Activated CD8-positive, alpha-beta memory T cell treated with anti-CD3 and anti-CD28 coated beads, Interleukin-2, amount 50 U/mL, for 24 hours (primary cell): ENCODE results near the gene AGAP1.

Experiments used
- DNase-seq: peaks from one replicate; pipeline ENCODE4 v3.0.0-alpha.2; 2020; ENCODE audit errors: extremely low read depth

The AGAP1 gene

GRCh38 chr2:235765181-235765820, 271.5 kb downstream of the AGAP1 start:
- DNase-seq, result no peak

- DNase-seq, result peak; percentile 13
Observed at GRCh38 chr2:235766278-235766677, 272.4 kb downstream of the AGAP1 start.

- no peak for DNase-seq
Observed at GRCh38 chr2:235768606-235769005, 274.8 kb downstream of the AGAP1 start.

- DNase-seq, result no peak
Observed at GRCh38 chr2:235769046-235769445, 275.2 kb downstream of the AGAP1 start.

DNA sequence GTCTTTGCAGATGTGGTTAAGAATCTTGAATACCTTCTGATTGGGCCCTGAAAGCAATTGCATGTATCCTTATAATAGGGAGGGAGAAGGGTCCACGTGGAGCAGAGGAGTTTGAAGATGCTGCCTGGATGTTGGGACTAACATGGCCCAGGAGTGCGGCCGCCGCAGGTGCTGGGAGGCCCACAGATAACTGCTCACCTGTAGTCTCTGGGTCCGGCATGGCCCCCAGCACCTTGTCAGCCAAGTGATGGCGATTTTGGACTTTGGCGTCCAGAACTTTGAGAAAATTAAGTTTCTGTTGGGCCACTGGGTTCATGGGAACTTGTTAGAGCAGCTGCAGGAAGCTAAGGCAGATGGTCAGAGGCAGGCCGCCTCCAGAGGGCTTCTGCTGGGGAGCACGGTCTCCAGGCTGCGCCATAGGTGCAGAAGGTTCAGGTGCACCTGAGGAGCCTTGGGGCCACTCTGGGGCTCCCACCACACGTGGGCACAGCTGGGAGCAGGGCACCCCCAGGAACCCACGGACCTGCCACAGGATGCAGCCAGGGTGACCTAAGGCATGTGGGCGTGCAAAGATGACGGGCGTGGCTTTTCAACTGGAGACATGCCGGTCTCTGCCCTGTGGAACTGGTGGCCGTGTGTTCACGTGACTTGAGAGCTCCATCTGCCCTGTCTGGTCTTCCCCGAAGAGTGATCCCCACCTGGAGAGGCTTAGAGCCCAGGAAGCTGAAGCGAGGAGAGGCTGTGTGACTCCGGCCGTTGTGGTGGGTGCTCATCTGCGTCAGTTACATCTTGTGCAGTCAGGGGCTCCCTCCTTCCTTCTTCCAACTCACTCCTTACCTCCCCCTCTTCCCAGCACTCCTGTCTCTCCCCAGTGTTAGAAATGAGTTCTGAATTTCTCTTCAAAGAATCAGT, 277.3 kb downstream of the AGAP1 start:
- no peak for DNase-seq

GRCh38 chr2:235773188-235773928, 279.5 kb downstream of the AGAP1 start:
- no peak for DNase-seq

GRCh38 chr2:235774153-235774870, 280.5 kb downstream of the AGAP1 start:
- DNase-seq, result no peak

DNA sequence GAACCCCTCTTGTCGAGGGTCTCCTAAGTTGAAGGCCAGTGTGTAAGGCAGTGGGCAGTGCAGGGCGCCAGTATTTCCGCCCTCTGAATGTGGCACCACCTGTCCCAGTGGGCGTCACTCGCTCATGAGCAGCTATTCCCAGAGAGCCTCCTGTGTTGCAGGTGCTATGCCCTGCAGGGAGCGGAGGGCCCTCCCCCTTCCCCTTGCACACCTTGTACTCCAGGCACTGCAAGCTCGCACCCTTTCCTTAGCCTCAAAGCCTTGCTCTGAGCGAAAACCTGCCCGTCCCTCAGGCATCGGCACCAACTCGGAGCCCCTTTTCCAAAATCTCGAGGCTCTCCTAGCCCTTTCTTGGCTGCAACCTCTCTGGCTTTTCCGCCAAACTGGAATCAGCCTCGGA, 282.7 kb downstream of the AGAP1 start:
- no peak for DNase-seq

DNA sequence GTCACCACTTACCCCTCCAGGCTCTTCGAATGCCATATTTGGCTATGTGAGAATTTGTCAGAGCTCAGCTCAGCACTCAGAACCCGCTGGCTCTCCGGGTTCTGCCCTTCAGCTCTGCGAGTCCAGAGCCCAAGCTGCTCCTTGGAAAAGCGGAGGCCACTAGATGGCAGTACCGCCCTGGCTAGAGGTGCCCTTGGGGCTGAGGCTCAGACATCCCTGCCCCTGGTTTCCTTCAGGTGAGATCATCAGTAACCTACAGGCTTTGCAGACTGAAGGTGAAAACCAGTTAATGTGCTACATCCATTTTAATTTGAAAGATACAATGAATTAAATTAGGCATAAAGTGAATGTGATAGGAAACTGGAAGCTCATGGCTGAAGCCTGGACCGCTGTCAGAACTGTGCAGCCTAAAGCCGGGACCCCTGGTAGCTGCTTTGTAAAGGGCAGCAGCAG, 285.6 kb downstream of the AGAP1 start:
- peak; percentile 13 for DNase-seq

GRCh38 chr2:235780401-235780800, 286.6 kb downstream of the AGAP1 start:
- no peak for DNase-seq

- no peak for DNase-seq
Observed at GRCh38 chr2:235781775-235782174, 287.9 kb downstream of the AGAP1 start.

DNA sequence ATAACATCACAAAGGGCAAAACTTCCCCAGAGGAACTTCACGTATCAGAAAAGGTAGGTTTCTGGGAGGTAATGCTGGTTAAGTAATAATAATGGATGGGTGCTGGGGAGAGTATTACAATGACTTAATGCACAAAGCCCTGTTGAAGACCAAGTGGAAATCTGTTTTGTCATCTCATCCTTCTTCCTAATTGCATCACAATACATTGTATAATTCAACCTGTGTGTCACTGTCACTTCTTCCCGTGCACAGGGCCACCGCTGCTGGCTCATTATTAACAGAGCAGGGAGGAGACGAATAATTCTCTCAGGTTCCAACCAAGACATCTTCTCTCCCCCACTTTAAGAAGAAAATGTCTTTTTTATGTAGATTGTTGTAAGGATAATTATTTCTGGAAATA, 290.9 kb downstream of the AGAP1 start:
- DNase-seq, result no peak

DNA sequence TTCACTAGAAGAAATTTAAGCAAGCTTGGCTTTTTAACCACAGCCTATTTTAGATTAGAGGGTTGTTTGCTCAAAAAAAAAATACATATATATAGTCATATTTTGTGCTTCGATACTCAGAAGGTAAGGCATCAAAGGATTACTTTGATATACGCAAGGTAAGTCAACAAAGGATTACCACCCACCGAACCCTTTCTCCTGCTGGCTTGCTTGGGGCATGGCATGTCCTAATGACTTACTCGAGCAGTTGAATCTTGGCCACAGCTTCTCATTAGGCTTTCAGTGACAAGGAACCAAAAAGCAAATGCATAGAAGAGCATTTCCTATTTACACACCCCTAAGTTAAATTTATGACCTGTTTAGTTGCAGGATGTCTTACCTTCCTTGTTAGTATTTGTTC, 295.7 kb downstream of the AGAP1 start:
- no peak for DNase-seq

DNA sequence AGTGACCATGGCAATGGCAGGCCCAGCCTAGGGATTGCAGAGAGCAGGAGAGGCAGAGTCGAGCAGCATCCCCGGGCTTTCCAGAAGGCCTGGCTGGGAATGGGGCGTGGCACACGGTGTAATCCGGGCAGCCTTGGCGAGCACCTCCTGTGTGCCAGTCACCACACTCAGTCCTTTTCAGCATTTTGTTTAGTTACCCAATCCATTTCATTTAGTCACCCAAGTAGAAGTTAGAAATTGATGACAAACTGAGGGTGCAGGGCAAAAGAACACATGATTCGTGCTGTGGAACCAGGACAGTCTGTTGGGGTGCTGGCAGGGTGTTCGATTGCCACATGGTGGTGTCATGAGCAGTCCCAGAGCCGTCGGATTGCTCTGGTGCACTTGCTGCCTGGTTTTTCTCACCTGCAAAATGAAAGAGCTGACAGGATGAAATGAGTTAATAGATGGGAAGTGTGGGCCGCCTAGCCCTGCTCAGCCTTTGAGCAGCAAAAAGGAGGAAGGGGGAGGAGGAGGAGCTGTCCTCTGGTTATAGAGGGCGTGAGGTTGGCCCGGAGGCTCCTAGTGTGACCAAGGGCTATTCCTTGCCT, 299.4 kb downstream of the AGAP1 start:
- DNase-seq, result no peak

GRCh38 chr2:235799281-235799680, 305.4 kb downstream of the AGAP1 start:
- DNase-seq, result no peak

GRCh38 chr2:235802542-235802941, 308.7 kb downstream of the AGAP1 start:
- DNase-seq, result no peak

- no peak for DNase-seq
Observed at GRCh38 chr2:235803028-235803427, 309.2 kb downstream of the AGAP1 start.

DNA sequence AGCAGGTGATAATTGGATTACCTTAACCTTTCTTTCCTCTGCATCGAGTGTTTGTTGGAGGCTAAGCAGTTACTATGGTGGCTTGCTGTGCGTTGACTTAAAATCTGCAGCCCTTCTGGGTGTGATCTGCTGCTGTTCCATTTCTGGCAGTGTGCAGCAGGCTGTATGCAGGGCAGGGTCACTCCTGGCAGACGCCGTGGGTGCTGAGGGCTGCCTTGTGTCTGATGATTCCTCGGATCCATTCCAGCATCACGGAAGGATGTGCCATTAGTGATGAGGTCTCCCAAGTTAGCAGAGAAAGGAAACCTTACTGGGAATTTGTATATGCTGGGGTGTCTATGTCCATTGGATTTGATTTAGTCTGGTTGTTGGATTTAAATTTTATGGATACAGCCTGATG, 310.8 kb downstream of the AGAP1 start:
- DNase-seq, result no peak

DNA sequence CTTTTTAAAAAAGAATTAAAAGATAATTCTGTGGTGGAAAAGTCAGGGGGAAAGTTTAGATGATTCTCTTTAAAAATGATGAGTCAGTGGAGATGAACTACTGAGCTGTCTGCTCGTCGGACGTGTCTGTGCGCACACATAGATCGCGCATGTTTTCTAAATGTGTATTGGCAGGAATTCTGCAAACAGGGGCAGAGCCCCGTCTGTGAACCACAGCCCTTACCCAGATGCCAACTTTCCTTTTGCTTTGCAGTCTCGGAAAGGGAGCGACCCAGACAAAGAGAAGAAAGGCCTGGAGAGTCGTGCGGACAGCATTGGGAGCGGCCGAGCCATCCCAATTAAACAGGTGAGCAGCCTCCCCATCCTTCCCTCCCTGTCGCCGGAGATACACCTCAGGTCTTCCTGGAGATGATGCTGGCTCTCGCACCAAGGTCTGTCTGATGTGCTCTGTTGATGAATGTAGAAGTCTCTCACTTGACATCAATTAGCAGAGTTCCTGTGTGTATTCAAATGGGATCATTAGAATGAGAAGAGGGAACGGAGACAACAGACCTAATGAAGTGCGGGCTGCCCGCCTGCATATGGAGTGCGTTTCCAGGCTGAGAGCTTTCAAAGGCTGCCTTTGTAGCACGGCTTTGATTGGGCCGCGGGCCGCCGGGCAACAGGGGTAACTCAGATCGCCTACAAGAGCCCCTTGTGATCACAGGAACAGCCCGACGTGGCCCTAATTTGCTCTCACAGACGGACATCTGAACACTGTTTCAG, 313.3 kb downstream of the AGAP1 start:
- DNase-seq, result no peak

DNA sequence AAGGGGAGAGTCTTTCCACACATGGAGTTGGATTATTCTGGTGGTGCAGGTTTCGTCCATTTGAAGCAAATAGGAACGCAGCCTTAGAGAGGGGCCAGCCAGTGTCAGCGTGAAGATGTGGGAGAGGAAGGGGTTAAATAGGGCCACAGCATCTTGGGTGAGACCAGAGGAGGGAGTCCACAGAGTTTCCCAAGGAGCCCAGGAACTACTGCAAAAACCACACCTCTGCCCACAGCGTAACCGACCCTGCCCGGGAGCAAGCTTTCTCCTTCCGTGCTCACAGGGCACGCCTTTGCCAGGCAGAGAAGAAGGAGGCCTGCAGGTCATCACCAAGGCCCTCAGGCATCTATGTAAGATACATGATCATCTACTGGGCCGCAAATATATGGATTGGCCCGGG, 314.5 kb downstream of the AGAP1 start:
- DNase-seq, result no peak

DNA sequence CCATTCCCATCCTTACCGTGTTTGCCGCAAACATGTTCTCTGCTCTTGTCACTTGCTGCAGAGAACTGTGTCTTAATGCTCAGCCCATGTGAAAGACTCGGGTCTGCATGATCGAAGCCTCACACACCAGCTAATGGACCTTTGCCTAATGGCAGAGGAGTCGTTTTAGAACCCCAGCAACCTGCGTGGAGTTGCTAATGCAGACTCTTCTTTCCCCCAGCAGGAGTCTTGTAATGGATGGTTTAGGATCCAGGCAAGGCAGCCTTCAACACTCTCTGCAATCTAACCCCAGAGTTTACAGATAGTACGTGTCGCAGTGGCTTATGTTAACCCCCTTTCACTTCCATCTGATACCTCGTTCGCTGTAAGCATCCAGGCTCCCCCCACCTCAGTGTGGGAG, 316.4 kb downstream of the AGAP1 start:
- DNase-seq, result no peak
